Activated CD4-positive, alpha-beta T cell treated with anti-CD3 and anti-CD28 coated beads, Interleukin-2, amount 10 ng/mL, durations not matched to agents 7 days and 5 days (primary cell): ENCODE measurements around the gene RALA. TPM values are rescaled to one million over a fixed set of nuclear protein-coding genes. Genes with fewer than 3 reads are reported as not detected.
A peak's percentile ranks its signal among the peaks of the same experiment; 100 is the strongest.

Experiments
- CTCF ChIA-PET: fragments of 350-600 bp; sonication (Branson Sonifier 250); formaldehyde crosslinking; loops from one replicate; lab custom pipeline; 2021; ENCODE audit warnings: antibody characterized with exemption; lab: Charles Lee
- POLR2A ChIA-PET: fragments of 350-600 bp; sonication (Branson Sonifier 250); formaldehyde crosslinking; loops from one replicate; lab custom pipeline; 2021; ENCODE audit warnings: antibody characterized with exemption; lab: Charles Lee
- DNase-seq: peaks from one replicate; pipeline ENCODE4 v3.0.0-alpha.2; 2020
- H3K27ac Mint-ChIP-seq: one replicate; pipeline ENCODE4 v1.8.0; 2021; ENCODE audit warnings: mild to moderate bottlenecking, moderate library complexity, mixed read lengths
- H3K27me3 Mint-ChIP-seq: one replicate; pipeline ENCODE4 v1.8.0; 2021; ENCODE audit warnings: mixed read lengths
- H3K36me3 Mint-ChIP-seq: one replicate; pipeline ENCODE4 v1.8.0; 2021; ENCODE audit warnings: low read depth, mixed read lengths
- H3K4me1 Mint-ChIP-seq: one replicate; pipeline ENCODE4 v1.8.0; 2021; ENCODE audit warnings: mixed read lengths
- H3K4me3 Mint-ChIP-seq: one replicate; pipeline ENCODE4 v1.8.0; 2021; ENCODE audit warnings: mild to moderate bottlenecking, moderate library complexity, mixed read lengths
- H3K9me3 Mint-ChIP-seq: one replicate; pipeline ENCODE4 v1.8.0; 2021; ENCODE audit warnings: mixed read lengths
- total RNA-seq, 2 experiments: library from RNA; stranded (reverse); gene quantifications; one replicate each; pipeline ENCODE4 v1.2.3, GENCODE V29; 2021

The RALA gene
- total RNA-seq, 2 experiments from 2014 or later, result 34.1 to 34.2 TPM

GRCh38 chr7:39702133-39702532, 78.8 kb downstream of the RALA start:
- Mint-ChIP-seq H3K4me3 (no peak overlapping the region), H3K36me3 (peaks cover 28% of the 10 kb centered on the region), H3K4me1 (peaks cover 1% of the 10 kb centered on the region), H3K27me3 (no peaks in the 10 kb centered on the region), H3K27ac (no peak overlapping the region), H3K9me3 (no peaks in the 10 kb centered on the region)
- CTCF ChIA-PET, result interaction anchor here (0.5 to 1.8 kb wide), 2 partner anchors 122 to 126 kb away, joined by 3 to 4 read pairs; no protein-coding TSS in a partner anchor
- no peak for DNase-seq
- POLR2A ChIA-PET, result no interaction called here

GRCh38 chr7:39703144-39703543, 79.8 kb downstream of the RALA start:
- no peak for DNase-seq
- Mint-ChIP-seq H3K27me3 (no peaks in the 10 kb centered on the region), H3K27ac (no peak overlapping the region), H3K9me3 (no peaks in the 10 kb centered on the region), H3K4me3 (no peak overlapping the region), H3K4me1 (peaks cover 1% of the 10 kb centered on the region), H3K36me3 (peaks cover 22% of the 10 kb centered on the region)
- POLR2A ChIA-PET, result no interaction called here
- CTCF ChIA-PET, result interaction anchor here (1.8 kb wide), 1 partner anchor 123 kb away, joined by 4 read pairs; no protein-coding TSS in a partner anchor

GRCh38 chr7:39709029-39709428, 85.7 kb downstream of the RALA start:
- H3K4me1 Mint-ChIP-seq, result peaks cover 1% of the 10 kb centered on the region
- peaks cover 15% of the 10 kb centered on the region for H3K9me3 Mint-ChIP-seq
- ChIA-PET CTCF (interaction anchor here (0.8 to 1.3 kb wide), 2 partner anchors 16 to 49 kb away, joined by 3 read pairs; no protein-coding TSS in a partner anchor), POLR2A (no interaction called here)
- H3K36me3 Mint-ChIP-seq, result peaks cover 12% of the 10 kb centered on the region
- H3K27me3 Mint-ChIP-seq, result no peaks in the 10 kb centered on the region
- no peak for DNase-seq
- H3K4me3 Mint-ChIP-seq, result no peak overlapping the region
- H3K27ac Mint-ChIP-seq, result peak overlapping the region; percentile 66

- peaks cover 1% of the 10 kb centered on the region for H3K4me1 Mint-ChIP-seq
- peaks cover 21% of the 10 kb centered on the region for H3K9me3 Mint-ChIP-seq
- no peaks in the 10 kb centered on the region for H3K27me3 Mint-ChIP-seq
- no peak overlapping the region for H3K4me3 Mint-ChIP-seq
- POLR2A ChIA-PET, result interaction anchor here (0.9 kb wide), 1 partner anchor 38 kb away, joined by 3 read pairs; no protein-coding TSS in a partner anchor
- no peak overlapping the region for H3K27ac Mint-ChIP-seq
- peaks cover 16% of the 10 kb centered on the region for H3K36me3 Mint-ChIP-seq
- no peak for DNase-seq
- CTCF ChIA-PET, result interaction anchor here (1.3 kb wide), 1 partner anchor 15 kb away, joined by 3 read pairs; no protein-coding TSS in a partner anchor
Measured at GRCh38 chr7:39709768-39710311, 86.5 kb downstream of the RALA start.

GRCh38 chr7:39712751-39713150, 89.4 kb downstream of the RALA start:
- no peak overlapping the region for H3K27ac Mint-ChIP-seq

GRCh38 chr7:39714447-39715091, 91.2 kb downstream of the RALA start:
- peaks cover 2% of the 10 kb centered on the region for H3K27me3 Mint-ChIP-seq
- H3K4me1 Mint-ChIP-seq, result peaks cover 1% of the 10 kb centered on the region
- ChIA-PET CTCF (no interaction called here), POLR2A (no interaction called here)
- H3K4me3 Mint-ChIP-seq, result no peak overlapping the region
- peaks cover 37% of the 10 kb centered on the region for H3K9me3 Mint-ChIP-seq
- no peak overlapping the region for H3K27ac Mint-ChIP-seq
- peaks cover 15% of the 10 kb centered on the region for H3K36me3 Mint-ChIP-seq
- no peak for DNase-seq

More at GRCh38 chr7:39712751-39713150, 89.4 kb downstream of the RALA start:
- Mint-ChIP-seq H3K9me3 (peaks cover 37% of the 10 kb centered on the region), H3K4me3 (no peak overlapping the region), H3K36me3 (peaks cover 21% of the 10 kb centered on the region), H3K4me1 (peaks cover 1% of the 10 kb centered on the region), H3K27me3 (peaks cover 2% of the 10 kb centered on the region)
- CTCF ChIA-PET, result no interaction called here
- no peak for DNase-seq
- POLR2A ChIA-PET, result no interaction called here

- CTCF ChIA-PET, result no interaction called here
- H3K27me3 Mint-ChIP-seq, result peaks cover 4% of the 10 kb centered on the region
Measured at GRCh38 chr7:39720586-39720985, 97.2 kb downstream of the RALA start.

GRCh38 chr7:39721345-39721744, 98.0 kb downstream of the RALA start:
- H3K9me3 Mint-ChIP-seq, result peaks cover 6% of the 10 kb centered on the region
- no peak for DNase-seq
- H3K4me1 Mint-ChIP-seq, result peaks cover 2% of the 10 kb centered on the region
- H3K27me3 Mint-ChIP-seq, result peaks cover 4% of the 10 kb centered on the region
- H3K27ac Mint-ChIP-seq, result no peak overlapping the region
- CTCF ChIA-PET, result no interaction called here
- no peaks in the 10 kb centered on the region for H3K36me3 Mint-ChIP-seq
- H3K4me3 Mint-ChIP-seq, result no peak overlapping the region
- POLR2A ChIA-PET, result no interaction called here

More at GRCh38 chr7:39720586-39720985, 97.2 kb downstream of the RALA start:
- POLR2A ChIA-PET, result no interaction called here
- Mint-ChIP-seq H3K4me1 (peaks cover 2% of the 10 kb centered on the region), H3K4me3 (no peak overlapping the region), H3K36me3 (peaks cover 2% of the 10 kb centered on the region), H3K27ac (no peak overlapping the region), H3K9me3 (peaks cover 10% of the 10 kb centered on the region)
- DNase-seq, result no peak

- no peaks in the 10 kb centered on the region for H3K9me3 Mint-ChIP-seq
- H3K4me3 Mint-ChIP-seq, result no peak overlapping the region
- peaks cover 2% of the 10 kb centered on the region for H3K4me1 Mint-ChIP-seq
- ChIA-PET POLR2A (no interaction called here), CTCF (no interaction called here)
- no peak for DNase-seq
- H3K36me3 Mint-ChIP-seq, result no peaks in the 10 kb centered on the region
- no peak overlapping the region for H3K27ac Mint-ChIP-seq
- peaks cover 7% of the 10 kb centered on the region for H3K27me3 Mint-ChIP-seq
Measured at GRCh38 chr7:39721919-39722597, 98.7 kb downstream of the RALA start.

- Mint-ChIP-seq H3K27me3 (peaks cover 7% of the 10 kb centered on the region), H3K27ac (no peak overlapping the region), H3K36me3 (no peaks in the 10 kb centered on the region), H3K4me3 (no peak overlapping the region), H3K9me3 (no peaks in the 10 kb centered on the region), H3K4me1 (peaks cover 3% of the 10 kb centered on the region)
- no peak for DNase-seq
- ChIA-PET POLR2A (no interaction called here), CTCF (interaction anchor here (1.2 kb wide), 1 partner anchor 147 kb away, joined by 3 read pairs; no protein-coding TSS in a partner anchor)
Measured at GRCh38 chr7:39727231-39728012, 104.0 kb downstream of the RALA start.

GRCh38 chr7:39732837-39733804, 109.7 kb downstream of the RALA start:
- peak overlapping the region; percentile 98 for H3K27ac Mint-ChIP-seq
- H3K36me3 Mint-ChIP-seq, result no peaks in the 10 kb centered on the region
- H3K27me3 Mint-ChIP-seq, result no peaks in the 10 kb centered on the region
- peak; percentile 94 for DNase-seq
- no peaks in the 10 kb centered on the region for H3K9me3 Mint-ChIP-seq
- CTCF ChIA-PET, result interaction anchor here (0.8 to 4.4 kb wide), 6 partner anchors 8 to 158 kb away, joined by 3 to 33 read pairs (median 6); no protein-coding TSS in a partner anchor
- peaks cover 35% of the 10 kb centered on the region for H3K4me1 Mint-ChIP-seq
- peak overlapping the region; percentile 83 for H3K4me3 Mint-ChIP-seq
- POLR2A ChIA-PET, result interaction anchor here (0.9 kb wide), 1 partner anchor 124 kb away, joined by 4 read pairs; no protein-coding TSS in a partner anchor
